ENCODE measurements around the gene ZBED4. TPM values are rescaled to one million over a fixed set of nuclear protein-coding genes. Genes with fewer than 3 reads are reported as not detected.

Gene ZBED4
- total RNA-seq, 2 experiments from 2014 or later, result 14.8 to 15.0 TPM

- Mint-ChIP-seq H3K36me3 (ENCODE audit: low read depth) (peaks cover 56% of the 10 kb centered on the region), H3K9me3 (no peaks in the 10 kb centered on the region), H3K27ac (no peak overlapping the region), H3K4me1 (ENCODE audit: low read depth) (no peaks in the 10 kb centered on the region), H3K4me3 (no peak overlapping the region), H3K27me3 (no peaks in the 10 kb centered on the region)
- H3K27ac ChIP-seq (ENCODE audit: low read depth in 1 of 2, low read length in 2 of 2), result no peak overlapping the region
- CTCF ChIA-PET, result no interaction called here
- TF ChIP-seq, protein P1, sequence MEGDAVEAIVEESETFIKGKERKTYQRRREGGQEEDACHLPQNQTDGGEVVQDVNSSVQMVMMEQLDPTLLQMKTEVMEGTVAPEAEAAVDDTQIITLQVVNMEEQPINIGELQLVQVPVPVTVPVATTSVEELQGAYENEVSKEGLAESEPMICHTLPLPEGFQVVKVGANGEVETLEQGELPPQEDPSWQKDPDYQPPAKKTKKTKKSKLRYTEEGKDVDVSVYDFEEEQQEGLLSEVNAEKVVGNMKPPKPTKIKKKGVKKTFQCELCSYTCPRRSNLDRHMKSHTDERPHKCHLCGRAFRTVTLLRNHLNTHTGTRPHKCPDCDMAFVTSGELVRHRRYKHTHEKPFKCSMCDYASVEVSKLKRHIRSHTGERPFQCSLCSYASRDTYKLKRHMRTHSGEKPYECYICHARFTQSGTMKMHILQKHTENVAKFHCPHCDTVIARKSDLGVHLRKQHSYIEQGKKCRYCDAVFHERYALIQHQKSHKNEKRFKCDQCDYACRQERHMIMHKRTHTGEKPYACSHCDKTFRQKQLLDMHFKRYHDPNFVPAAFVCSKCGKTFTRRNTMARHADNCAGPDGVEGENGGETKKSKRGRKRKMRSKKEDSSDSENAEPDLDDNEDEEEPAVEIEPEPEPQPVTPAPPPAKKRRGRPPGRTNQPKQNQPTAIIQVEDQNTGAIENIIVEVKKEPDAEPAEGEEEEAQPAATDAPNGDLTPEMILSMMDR (IDR thresholded peaks at IDR 0.05), result no peak
- peaks cover 2% of the 10 kb centered on the region for H3K4me1 ChIP-seq (ENCODE audit: insufficient read depth, low read length)
- no peak overlapping the region for H3K4me3 ChIP-seq (ENCODE audit: low read length)
- ATAC-seq (ENCODE audit: poor library complexity) (no peak), DNase-seq (no peak)
- peaks cover 73% of the 10 kb centered on the region for H3K36me3 ChIP-seq (ENCODE audit: insufficient read depth, low read length)
- H3K9me3 ChIP-seq (ENCODE audit: control insufficient read depth in 1 of 2, insufficient read depth in 1 of 2, low read length in 2 of 2), result no peaks in the 10 kb centered on the region
- no peaks in the 10 kb centered on the region for H3K27me3 ChIP-seq (ENCODE audit: control insufficient read depth in 1 of 2, insufficient read depth in 2 of 2, low read length in 2 of 2)
- intact Hi-C loops (cut with DNase I, micrococcal nuclease), result no loop called here
- POLR2A ChIA-PET, result no interaction called here
Observed at GRCh38 chr22:49909476-49910205, 56.0 kb downstream of the ZBED4 start.

GRCh38 chr22:49910229-49911155, 56.8 kb downstream of the ZBED4 start:
- DNase-seq (peak in 1 of 14 experiments; percentile 13), ATAC-seq (ENCODE audit: poor library complexity) (no peak)
- Mint-ChIP-seq H3K27ac (no peak overlapping the region), H3K4me1 (ENCODE audit: low read depth) (no peaks in the 10 kb centered on the region), H3K9me3 (no peaks in the 10 kb centered on the region), H3K36me3 (ENCODE audit: low read depth) (peaks cover 48% of the 10 kb centered on the region), H3K4me3 (no peak overlapping the region), H3K27me3 (no peaks in the 10 kb centered on the region)
- TF ChIP-seq, protein P1 (IDR thresholded peaks at IDR 0.05), result no peak
- Histone ChIP-seq H3K4me3 (ENCODE audit: low read length) (no peak overlapping the region), H3K27ac (ENCODE audit: low read depth in 1 of 2, low read length in 2 of 2) (no peak overlapping the region), H3K4me1 (ENCODE audit: insufficient read depth, low read length) (peaks cover 2% of the 10 kb centered on the region), H3K36me3 (ENCODE audit: insufficient read depth, low read length) (peaks cover 70% of the 10 kb centered on the region), H3K27me3 (ENCODE audit: control insufficient read depth in 1 of 2, insufficient read depth in 2 of 2, low read length in 2 of 2) (no peaks in the 10 kb centered on the region), H3K9me3 (ENCODE audit: control insufficient read depth in 1 of 2, insufficient read depth in 1 of 2, low read length in 2 of 2) (no peaks in the 10 kb centered on the region)
- intact Hi-C loops (cut with DNase I, micrococcal nuclease), result no loop called here
- ChIA-PET POLR2A (no interaction called here), CTCF (no interaction called here)

DNA sequence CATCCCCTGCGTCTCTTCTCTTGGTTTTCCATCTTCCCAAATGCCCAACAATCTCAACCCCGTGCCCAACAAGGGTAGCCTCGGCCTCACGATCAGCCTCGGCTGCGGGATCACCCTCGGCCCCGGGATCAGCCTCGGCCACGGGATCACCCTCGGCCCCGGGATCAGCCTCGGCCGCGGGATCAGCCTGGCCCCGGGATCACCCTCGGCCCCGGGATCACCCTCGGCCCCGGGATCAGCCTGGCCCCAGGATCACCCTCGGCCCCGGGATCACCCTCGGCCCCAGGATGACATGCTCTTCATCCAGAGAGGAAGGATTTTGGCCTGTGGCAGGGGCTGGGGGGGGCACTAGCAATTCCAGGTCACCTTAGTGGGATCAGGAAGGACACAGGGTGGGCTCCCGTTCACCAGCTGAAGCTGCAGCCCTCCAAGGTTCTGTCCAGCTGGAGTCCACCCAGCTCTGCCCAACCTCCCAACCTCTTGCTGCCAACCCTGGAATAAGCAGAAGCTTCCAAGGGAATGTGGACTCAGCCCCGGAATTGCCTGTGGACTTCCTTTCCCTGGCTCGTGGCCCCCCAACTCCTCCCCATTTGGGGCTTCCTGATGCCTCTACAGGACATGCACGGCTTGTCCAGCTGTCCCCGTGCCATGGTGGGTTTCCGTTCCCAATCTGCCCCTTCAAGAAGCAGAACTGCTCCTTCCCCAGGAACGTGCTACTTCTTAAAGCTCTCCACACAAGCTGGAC, 58.4 kb downstream of the ZBED4 start:
- no peak overlapping the region for H3K4me3 Mint-ChIP-seq
- no peaks in the 10 kb centered on the region for H3K9me3 Mint-ChIP-seq
- H3K36me3 Mint-ChIP-seq (ENCODE audit: low read depth), result peaks cover 38% of the 10 kb centered on the region
- H3K27me3 Mint-ChIP-seq, result no peaks in the 10 kb centered on the region
- no peaks in the 10 kb centered on the region for H3K9me3 ChIP-seq (ENCODE audit: control insufficient read depth in 1 of 2, insufficient read depth in 1 of 2, low read length in 2 of 2)
- ChIA-PET CTCF (no interaction called here), POLR2A (no interaction called here)
- H3K27ac ChIP-seq (ENCODE audit: low read depth in 1 of 2, low read length in 2 of 2), result no peak overlapping the region
- DNase-seq, result peak in 1 of 14 experiments; percentile 10
- intact Hi-C loops (cut with DNase I, micrococcal nuclease), result no loop called here
- TF ChIP-seq, protein P1 (IDR thresholded peaks at IDR 0.05), result no peak
- H3K4me3 ChIP-seq (ENCODE audit: low read length), result no peak overlapping the region
- no peaks in the 10 kb centered on the region for H3K27me3 ChIP-seq (ENCODE audit: control insufficient read depth in 1 of 2, insufficient read depth in 2 of 2, low read length in 2 of 2)
- H3K27ac Mint-ChIP-seq, result no peak overlapping the region
- peaks cover 4% of the 10 kb centered on the region for H3K4me1 Mint-ChIP-seq (ENCODE audit: low read depth)
- no peak for ATAC-seq (ENCODE audit: poor library complexity)
- H3K36me3 ChIP-seq (ENCODE audit: insufficient read depth, low read length), result peaks cover 57% of the 10 kb centered on the region
- H3K4me1 ChIP-seq (ENCODE audit: insufficient read depth, low read length), result peaks cover 4% of the 10 kb centered on the region
